Cardiac muscle cell (in vitro differentiated cells and primary cell): ENCODE results near the gene INCENP. TPM values are rescaled to one million over a fixed set of nuclear protein-coding genes. Genes with fewer than 3 reads are reported as not detected.

Experiments used
- DNase-seq, 2 donors: peaks; one replicate each; pipeline versions ENCODE4 v3.0.0 to v3.0.0-alpha.2; 2010 to 2017; ENCODE audit warnings: low read depth in 1 of 2, low spot score in 1 of 2
- H3K27ac ChIP-seq: fragments of 200-600 bp; sonication (generic); 2 replicates; pipeline ENCODE4 v1.5.1; 2016
- H3K27me3 ChIP-seq: fragments of 200-600 bp; sonication (generic); 2 replicates; pipeline ENCODE4 v1.6.0; 2016; ENCODE audit warnings: control low read depth
- H3K36me3 ChIP-seq: fragments of 200-600 bp; sonication (generic); 2 replicates; pipeline ENCODE4 v1.5.1; 2016; ENCODE audit warnings: control low read depth
- H3K4me1 ChIP-seq: fragments of 200-600 bp; sonication (generic); 2 replicates; pipeline ENCODE4 v1.8.1; 2017; ENCODE audit warnings: low read depth, mild to moderate bottlenecking, mixed run types
- H3K4me3 ChIP-seq: fragments of 200-600 bp; sonication (generic); 2 replicates; pipeline ENCODE4 v1.5.1; 2016; ENCODE audit warnings: mild to moderate bottlenecking
- H3K9me3 ChIP-seq: fragments of 200-600 bp; sonication (generic); 2 replicates; pipeline ENCODE4 v1.5.1; 2017; ENCODE audit warnings: low read depth, mild to moderate bottlenecking, control low read depth
- CTCF ChIP-seq: IDR thresholded peaks from 2 replicates; pipeline ENCODE4 v1.5.1; 2012; ENCODE audit warnings: low read depth, mild to moderate bottlenecking, low read length
- polyA plus RNA-seq: library from polyadenylated mRNA; unstranded; fragments of >200 nt; fragmentation: Nextera tagmentation; extraction: Ambion mirVana; gene quantifications from 2 replicates; pipeline ENCODE4 v1.2.1, GENCODE V29; 2016
- total RNA-seq: library from RNA; depleted of rRNA; stranded (reverse); fragments of >200 nt; gene quantifications from 2 replicates; pipeline ENCODE4 v1.2.3, GENCODE V29; 2016

INCENP gene
- total and polyA plus RNA-seq, 2 experiments from 2014 or later = 1.9 to 68.7 TPM

GRCh38 chr11:62129590-62130282, 5.9 kb downstream of the INCENP start:
- Histone ChIP-seq H3K27me3 (no peaks in the 10 kb centered on the region), H3K4me3 (no peak overlapping the region), H3K36me3 (peaks cover 15% of the 10 kb centered on the region), H3K9me3 (no peaks in the 10 kb centered on the region), H3K4me1 (no peaks in the 10 kb centered on the region), H3K27ac (no peak overlapping the region)
- no peak for TF ChIP-seq CTCF
- no peak for DNase-seq

GRCh38 chr11:62130283-62131169, 6.7 kb downstream of the INCENP start:
- TF ChIP-seq CTCF = no peak
- H3K27ac ChIP-seq = no peak overlapping the region
- H3K36me3 ChIP-seq = peaks cover 15% of the 10 kb centered on the region
- no peaks in the 10 kb centered on the region for H3K27me3 ChIP-seq
- no peaks in the 10 kb centered on the region for H3K9me3 ChIP-seq
- H3K4me1 ChIP-seq = no peaks in the 10 kb centered on the region
- H3K4me3 ChIP-seq = no peak overlapping the region
- DNase-seq = no peak

GRCh38 chr11:62131170-62131464, 7.3 kb downstream of the INCENP start:
- Histone ChIP-seq H3K4me3 (no peak overlapping the region), H3K27ac (no peak overlapping the region), H3K4me1 (no peaks in the 10 kb centered on the region), H3K27me3 (no peaks in the 10 kb centered on the region), H3K9me3 (no peaks in the 10 kb centered on the region), H3K36me3 (peaks cover 15% of the 10 kb centered on the region)
- no peak for TF ChIP-seq CTCF
- no peak for DNase-seq

- H3K27ac ChIP-seq = no peak overlapping the region
- H3K4me3 ChIP-seq = no peak overlapping the region
- no peak for DNase-seq
- peaks cover 15% of the 10 kb centered on the region for H3K36me3 ChIP-seq
- no peak for TF ChIP-seq CTCF
- H3K9me3 ChIP-seq = no peaks in the 10 kb centered on the region
- no peaks in the 10 kb centered on the region for H3K4me1 ChIP-seq
- H3K27me3 ChIP-seq = no peaks in the 10 kb centered on the region
Observed at GRCh38 chr11:62132191-62132590, 8.4 kb downstream of the INCENP start.

GRCh38 chr11:62132689-62133293, 9.0 kb downstream of the INCENP start:
- no peaks in the 10 kb centered on the region for H3K4me1 ChIP-seq
- DNase-seq = no peak
- peaks cover 15% of the 10 kb centered on the region for H3K36me3 ChIP-seq

More at GRCh38 chr11:62132689-62133293, 9.0 kb downstream of the INCENP start:
- H3K27me3 ChIP-seq = no peaks in the 10 kb centered on the region
- H3K9me3 ChIP-seq = no peaks in the 10 kb centered on the region
- H3K4me3 ChIP-seq = no peak overlapping the region
- no peak for TF ChIP-seq CTCF
- H3K27ac ChIP-seq = no peak overlapping the region
